Measurements from ENCODE around the gene TAC4.

- no peak for TF ChIP-seq E2F5 (CRISPR knock-in tag; IDR thresholded peaks at IDR 0.05)
- no peak for TF ChIP-seq PBX2 (CRISPR knock-in tag; IDR thresholded peaks at IDR 0.05; ENCODE audit: low read depth)
- TF ChIP-seq PBX2 (tag; conservative IDR thresholded peaks at IDR 0.05; ENCODE audit: low read depth), result no peak
- no peak for TF ChIP-seq NR4A1 (CRISPR knock-in tag; IDR thresholded peaks at IDR 0.05)
- TF ChIP-seq NR4A1 (tag; IDR thresholded peaks at IDR 0.05), result no peak
- no peak for TF ChIP-seq CTCF (IDR thresholded peaks at IDR 0.05 in 2 of 3, conservative IDR thresholded peaks at IDR 0.05 in 1 of 3; ENCODE audit: insufficient read depth in 2 of 3, low read depth in 1 of 3, low read length in 3 of 3)
These were observed 43.0 kb upstream of the TAC4 start for GRCh38 chr17:49890852-49891251.

Data from K562 (cell line).